Stimulated activated CD4-positive, alpha-beta T cell treated with anti-CD3 and anti-CD28 coated beads, Interleukin-12 subunit alpha, Interleukin-12 subunit beta, amount 100 ng/mL, for 48 hours (primary cell): ENCODE results near the gene PCDHA5.
"Not testable (repeated sequence)": the region's sequence is repeated elsewhere in the genome, so short reads cannot be mapped to it uniquely, and the experiment has no call there.

Experiments
- DNase-seq, 3 donors: peaks; one replicate each; pipeline ENCODE4 v3.0.0-alpha.2; 2020; ENCODE audit warnings: low read depth in 2 of 3, low spot score in 1 of 3

The PCDHA5 gene

DNA sequence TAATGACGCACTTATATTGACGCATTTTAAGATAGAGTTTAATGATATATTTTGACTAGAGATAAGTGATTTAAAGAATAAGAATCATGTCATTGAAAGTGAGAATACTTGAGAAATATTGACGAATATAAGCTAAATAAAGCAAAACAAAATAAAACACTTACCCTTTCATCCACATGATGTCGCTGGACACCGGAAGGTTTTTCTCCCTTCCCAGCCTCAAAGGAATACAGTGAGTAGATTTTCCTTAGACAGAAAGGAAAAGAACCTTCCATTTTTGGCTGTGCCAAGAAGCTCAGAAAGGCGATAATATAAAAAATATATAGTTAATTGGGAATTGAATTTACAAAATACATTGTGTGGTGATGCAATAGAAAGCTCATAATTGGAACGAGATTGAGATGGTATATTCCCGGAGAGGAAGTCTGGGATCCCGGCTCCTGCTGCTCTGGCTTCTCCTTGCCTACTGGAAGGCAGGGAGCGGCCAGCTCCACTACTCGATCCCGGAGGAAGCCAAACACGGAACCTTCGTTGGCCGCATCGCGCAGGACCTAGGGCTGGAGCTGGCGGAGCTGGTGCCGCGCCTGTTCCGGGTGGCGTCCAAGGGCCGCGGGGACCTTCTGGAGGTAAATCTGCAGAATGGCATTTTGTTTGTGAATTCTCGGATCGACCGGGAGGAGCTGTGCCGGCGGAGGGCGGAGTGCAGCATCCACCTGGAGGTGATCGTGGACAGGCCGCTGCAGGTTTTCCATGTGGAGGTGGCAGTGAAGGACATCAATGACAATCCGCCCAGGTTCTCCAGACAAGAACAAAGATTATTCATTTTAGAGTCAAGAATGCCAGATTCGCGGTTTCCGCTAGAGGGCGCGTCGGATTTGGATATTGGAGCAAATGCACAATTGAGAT, at the start of gene PCDHA5:
TSS of gene PCDHA5 (plus strand) at position 239 of the 906 bp plus-strand sequence.
- DNase-seq, result peak in 2 of 3 donors; percentile 15 to 34

DNA sequence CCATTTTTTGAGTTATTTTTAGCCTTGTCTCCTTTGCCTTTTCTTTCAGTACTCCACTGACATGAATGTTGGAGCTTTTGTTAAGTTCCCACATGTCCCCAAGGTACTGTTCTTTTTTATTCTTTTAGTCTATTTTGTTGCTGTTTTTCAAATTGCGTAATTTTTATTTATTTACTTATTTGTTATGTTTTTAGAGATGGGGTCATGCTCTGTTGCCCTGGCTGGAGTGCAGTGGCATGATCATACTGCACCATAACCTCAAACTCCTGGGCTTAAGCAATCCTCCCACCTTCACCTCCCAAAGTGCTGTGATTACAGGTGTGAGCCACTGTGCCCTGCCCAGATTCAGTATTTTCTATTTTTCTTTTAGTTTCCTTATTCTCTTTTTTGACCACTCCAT, 40.9 kb upstream of the PCDHA5 start:
- no peak for DNase-seq

DNA sequence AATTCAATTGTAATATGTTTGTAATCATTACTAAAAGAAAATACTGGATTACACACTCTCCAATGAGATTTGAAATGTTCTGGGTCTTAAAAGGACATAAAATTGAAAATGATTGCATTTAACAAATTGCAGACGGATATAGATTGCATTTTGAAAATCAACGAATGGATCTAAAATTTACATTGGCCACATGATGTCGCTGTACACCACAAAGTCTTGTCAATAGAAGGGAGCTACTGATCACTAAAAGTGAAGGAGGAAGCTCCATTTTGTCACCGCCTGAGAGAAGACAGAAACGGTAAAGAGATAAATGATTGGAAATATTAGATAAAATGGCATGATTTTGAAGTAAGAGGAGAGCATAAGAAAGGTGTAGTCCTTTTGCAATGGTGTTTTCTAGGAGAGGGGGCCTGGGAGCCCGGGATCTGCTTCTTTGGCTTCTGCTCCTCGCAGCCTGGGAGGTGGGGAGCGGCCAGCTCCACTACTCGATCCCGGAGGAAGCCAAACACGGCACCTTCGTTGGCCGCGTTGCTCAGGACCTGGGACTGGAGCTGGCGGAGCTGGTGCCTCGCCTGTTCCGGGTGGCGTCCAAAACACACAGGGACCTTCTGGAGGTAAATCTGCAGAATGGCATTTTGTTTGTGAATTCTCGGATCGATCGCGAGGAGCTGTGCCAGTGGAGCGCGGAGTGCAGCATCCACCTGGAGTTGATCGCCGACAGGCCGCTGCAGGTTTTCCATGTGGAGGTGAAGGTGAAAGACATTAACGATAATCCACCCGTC, 35.3 kb upstream of the PCDHA5 start, which contains the start of gene PCDHA1:
TSS of gene PCDHA1 (plus strand) at position 236 of the 782 bp plus-strand sequence.
- DNase-seq, result no peak

DNA sequence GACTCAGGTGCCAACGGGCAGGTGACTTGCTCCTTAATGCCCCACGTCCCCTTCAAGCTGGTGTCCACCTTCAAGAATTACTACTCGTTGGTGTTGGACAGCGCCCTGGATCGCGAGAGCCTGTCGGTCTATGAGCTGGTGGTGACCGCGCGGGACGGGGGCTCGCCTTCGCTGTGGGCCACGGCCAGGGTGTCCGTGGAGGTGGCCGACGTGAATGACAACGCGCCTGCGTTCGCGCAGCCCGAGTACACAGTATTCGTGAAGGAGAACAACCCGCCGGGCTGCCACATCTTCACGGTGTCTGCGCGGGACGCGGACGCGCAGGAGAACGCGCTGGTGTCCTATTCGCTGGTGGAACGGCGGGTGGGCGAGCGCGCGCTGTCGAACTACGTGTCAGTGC, 34.0 kb upstream of the PCDHA5 start:
- not testable (repeated sequence) for DNase-seq

DNA sequence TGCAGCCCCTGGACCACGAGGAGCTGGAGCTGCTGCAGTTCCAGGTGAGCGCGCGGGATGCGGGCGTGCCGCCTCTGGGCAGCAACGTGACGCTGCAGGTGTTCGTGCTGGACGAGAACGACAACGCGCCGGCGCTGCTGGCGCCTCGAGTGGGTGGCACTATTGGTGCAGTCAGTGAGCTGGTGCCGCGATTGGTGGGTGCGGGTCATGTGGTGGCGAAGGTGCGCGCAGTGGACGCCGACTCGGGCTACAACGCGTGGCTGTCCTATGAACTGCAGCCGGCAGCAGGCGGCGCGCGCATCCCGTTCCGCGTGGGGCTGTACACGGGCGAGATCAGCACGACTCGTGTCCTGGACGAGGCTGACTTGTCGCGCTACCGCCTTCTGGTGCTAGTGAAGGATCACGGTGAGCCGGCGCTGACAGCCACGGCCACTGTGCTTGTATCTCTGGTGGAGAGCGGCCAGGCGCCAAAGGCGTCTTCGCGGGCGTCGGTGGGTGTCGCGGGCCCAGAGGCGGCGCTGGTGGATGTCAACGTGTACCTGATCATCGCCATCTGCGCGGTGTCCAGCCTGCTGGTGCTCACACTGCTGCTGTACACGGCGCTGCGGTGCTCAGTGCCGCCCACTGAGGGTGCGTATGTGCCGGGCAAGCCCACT, 33.4 kb upstream of the PCDHA5 start:
- not testable (repeated sequence) for DNase-seq

DNA sequence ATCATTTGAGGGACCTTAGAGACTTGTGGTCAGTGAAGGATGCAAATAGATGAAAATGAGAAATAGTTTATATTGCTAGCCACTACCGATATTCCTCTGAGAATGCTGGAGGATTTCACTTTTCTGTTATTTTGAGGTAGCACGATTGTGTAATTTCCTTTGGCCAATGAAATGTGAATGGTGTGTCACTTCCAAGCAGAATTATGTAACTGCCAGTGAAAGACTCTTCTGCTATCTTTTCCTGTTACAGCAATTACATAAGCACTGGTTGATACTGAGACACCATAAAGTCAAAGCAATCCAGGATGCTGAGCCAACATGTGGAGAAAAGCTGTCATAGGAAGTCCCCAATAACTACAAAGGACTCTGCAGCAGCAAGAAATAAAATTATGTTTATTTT, 30.3 kb upstream of the PCDHA5 start:
- DNase-seq, result no peak

DNA sequence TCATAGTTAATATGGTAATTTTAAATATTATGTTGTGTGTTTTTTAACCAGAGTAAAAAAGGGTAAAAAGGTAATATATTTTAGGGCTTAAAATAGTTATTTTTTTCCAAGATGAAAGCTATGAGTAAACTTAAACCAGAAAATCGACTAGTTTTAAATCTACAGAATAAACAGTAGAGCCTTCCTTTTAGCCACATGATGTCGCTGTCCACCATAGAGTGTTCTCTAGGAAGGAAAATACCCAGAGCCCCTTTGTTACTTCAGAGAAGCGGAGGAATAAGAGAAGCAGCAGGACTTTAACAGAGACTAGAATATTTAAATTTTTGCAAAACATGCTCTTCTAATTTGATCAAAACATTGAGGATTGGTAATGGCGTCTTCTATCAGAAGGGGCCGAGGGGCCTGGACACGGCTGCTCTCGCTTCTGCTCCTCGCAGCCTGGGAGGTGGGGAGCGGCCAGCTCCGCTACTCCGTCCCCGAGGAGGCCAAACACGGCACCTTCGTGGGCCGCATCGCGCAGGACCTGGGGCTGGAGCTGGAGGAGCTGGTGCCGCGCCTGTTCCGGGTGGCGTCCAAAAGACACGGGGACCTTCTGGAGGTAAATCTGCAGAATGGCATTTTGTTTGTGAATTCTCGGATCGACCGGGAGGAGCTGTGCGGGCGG, 26.7 kb upstream of the PCDHA5 start, which contains the start of gene PCDHA2:
TSS of gene PCDHA2 (plus strand) at position 258 of the 664 bp plus-strand sequence.
- no peak for DNase-seq

DNA sequence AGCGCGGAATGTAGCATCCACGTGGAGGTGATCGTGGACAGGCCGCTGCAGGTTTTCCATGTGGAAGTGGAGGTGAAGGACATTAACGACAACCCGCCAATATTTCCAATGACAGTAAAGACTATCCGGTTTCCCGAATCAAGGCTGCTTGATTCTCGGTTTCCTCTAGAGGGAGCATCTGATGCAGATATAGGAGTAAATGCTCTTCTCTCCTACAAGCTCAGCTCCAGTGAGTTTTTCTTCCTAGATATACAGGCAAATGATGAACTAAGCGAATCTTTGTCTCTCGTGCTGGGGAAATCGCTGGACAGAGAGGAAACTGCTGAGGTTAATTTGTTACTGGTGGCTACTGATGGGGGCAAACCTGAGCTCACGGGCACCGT, 26.2 kb upstream of the PCDHA5 start:
- no peak for DNase-seq

DNA sequence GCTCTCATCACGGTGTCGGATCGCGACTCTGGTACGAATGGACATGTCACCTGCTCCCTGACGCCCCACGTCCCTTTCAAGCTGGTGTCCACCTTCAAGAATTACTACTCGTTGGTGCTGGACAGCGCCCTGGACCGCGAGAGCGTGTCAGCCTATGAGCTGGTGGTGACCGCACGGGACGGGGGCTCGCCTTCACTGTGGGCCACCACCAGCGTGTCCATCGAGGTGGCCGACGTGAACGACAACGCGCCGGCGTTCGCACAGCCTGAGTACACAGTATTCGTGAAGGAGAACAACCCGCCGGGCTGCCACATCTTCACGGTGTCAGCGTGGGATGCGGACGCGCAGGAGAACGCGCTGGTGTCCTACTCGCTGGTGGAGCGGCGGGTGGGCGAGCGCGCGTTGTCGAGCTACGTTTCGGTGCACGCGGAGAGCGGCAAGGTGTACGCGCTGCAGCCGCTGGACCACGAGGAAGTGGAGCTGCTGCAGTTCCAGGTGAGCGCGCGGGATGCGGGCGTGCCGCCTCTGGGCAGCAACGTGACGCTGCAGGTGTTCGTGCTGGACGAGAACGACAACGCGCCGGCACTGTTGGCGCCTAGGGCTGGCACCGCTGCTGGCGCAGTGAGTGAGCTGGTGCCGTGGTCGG, 25.2 kb upstream of the PCDHA5 start:
- not testable (repeated sequence) for DNase-seq

DNA sequence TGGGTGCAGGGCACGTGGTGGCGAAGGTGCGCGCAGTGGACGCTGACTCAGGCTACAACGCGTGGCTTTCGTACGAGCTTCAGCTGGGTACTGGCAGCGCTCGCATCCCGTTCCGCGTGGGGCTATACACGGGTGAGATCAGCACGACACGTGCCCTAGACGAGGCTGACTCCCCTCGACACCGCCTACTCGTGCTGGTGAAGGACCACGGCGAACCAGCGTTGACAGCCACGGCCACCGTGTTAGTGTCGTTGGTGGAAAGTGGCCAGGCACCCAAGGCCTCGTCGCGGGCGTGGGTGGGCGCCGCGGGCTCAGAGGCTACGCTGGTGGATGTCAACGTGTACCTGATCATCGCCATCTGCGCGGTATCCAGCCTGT, 24.7 kb upstream of the PCDHA5 start:
- no peak for DNase-seq

DNA sequence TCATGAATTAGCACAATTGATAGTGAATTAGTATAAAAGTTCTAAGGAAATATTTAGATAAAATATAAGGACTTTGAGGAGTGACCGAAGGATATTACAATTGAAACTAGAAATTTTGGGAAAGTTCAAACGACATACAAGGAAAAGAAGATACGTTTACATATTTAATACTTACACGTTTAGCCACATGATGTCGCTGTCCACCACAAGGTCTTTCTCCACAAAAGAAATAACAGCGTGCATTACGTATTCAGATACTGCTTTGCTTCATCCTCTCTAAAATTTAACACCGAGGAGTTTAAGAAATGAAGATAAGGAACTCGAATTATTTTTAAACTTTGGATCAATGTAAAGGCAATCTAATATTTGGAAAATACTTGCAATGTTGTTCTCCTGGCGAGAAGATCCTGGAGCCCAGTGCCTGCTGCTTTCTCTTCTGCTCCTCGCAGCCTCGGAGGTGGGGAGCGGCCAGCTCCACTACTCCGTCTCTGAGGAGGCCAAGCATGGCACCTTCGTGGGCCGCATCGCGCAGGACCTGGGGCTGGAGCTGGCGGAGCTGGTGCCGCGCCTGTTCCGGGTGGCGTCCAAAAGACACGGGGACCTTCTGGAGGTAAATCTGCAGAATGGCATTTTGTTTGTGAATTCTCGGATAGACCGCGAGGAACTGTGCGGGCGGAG, 20.5 kb upstream of the PCDHA5 start, which contains the start of gene PCDHA3:
TSS of gene PCDHA3 (plus strand) at position 242 of the 678 bp plus-strand sequence.
- DNase-seq, result no peak

DNA sequence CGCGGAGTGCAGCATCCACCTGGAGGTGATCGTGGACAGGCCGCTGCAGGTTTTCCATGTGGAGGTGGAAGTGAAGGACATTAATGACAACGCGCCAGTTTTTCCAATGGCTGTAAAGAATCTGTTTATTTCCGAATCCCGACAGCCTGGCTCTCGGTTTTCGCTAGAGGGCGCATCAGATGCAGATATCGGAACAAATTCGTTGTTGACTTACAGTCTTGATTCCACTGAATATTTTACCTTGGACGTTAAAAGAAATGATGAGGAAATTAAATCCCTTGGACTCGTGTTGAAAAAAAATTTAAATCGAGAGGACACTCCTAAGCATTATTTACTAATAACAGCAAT, 19.9 kb upstream of the PCDHA5 start:
- DNase-seq, result no peak

DNA sequence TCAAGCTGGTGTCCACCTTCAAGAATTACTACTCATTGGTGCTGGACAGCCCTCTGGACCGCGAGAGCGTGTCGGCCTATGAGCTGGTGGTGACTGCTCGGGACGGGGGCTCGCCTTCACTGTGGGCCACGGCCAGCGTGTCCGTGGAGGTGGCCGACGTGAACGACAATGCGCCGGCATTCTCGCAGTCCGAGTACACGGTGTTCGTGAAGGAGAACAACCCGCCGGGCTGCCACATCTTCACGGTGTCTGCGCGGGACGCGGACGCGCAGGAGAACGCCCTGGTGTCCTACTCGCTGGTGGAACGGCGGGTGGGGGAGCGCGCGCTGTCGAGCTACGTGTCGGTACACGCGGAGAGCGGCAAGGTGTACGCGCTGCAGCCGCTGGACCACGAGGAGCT, 19.0 kb upstream of the PCDHA5 start:
- DNase-seq, result not testable (repeated sequence)

DNA sequence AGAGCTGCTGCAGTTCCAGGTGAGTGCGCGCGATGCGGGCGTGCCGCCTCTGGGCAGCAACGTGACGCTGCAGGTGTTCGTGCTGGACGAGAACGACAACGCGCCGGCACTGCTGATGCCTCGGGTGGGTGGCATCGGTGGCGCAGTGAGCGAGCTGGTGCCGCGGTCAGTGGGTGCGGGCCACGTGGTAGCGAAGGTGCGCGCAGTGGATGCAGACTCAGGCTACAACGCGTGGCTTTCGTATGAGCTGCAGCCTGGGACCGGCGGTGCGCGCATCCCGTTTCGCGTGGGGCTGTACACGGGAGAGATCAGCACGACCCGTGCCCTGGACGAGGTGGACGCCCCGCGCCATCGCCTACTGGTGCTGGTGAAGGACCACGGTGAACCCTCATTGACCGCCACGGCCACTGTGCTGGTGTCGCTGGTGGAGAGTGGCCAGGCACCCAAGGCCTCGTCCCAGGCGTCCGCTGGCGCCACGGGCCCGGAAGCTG, 18.6 kb upstream of the PCDHA5 start:
- DNase-seq, result no peak

DNA sequence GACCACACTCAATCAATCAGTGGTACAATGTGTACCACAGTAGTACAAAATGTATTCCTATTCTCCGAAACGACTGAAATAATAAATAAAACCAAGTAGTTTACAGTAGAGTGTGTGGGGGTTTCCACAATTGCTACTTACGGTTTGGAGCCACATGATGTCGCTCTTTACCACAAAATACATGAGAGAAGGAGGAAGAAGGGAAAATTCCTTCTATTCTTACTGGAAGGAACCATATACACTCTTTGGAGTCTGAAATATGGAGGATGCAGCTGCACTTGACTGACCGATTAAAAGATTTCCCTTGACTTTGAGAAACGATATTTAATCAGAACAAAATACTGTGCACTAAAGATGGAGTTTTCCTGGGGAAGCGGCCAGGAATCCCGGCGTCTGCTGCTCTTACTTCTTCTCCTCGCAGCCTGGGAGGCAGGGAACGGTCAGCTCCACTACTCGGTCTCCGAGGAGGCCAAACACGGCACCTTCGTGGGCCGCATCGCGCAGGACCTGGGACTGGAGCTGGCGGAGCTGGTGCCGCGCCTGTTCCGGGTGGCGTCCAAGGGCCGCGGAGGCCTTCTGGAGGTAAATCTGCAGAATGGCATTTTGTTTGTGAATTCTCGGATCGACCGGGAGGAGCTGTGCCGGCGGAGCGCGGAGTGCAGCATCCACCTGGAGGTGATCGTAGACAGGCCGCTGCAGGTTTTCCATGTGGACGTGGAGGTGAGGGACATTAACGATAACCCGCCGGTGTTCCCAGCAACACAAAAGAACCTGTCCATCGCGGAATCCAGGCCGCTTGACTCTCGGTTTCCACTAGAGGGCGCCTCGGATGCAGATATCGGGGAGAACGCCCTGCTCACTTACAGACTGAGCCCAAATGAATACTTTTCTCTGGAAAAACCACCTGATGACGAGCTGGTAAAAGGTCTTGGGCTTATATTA, 14.3 kb upstream of the PCDHA5 start, which contains the start of gene PCDHA4:
TSS of gene PCDHA4 (plus strand) at position 235 of the 942 bp plus-strand sequence.
- DNase-seq, result no peak

DNA sequence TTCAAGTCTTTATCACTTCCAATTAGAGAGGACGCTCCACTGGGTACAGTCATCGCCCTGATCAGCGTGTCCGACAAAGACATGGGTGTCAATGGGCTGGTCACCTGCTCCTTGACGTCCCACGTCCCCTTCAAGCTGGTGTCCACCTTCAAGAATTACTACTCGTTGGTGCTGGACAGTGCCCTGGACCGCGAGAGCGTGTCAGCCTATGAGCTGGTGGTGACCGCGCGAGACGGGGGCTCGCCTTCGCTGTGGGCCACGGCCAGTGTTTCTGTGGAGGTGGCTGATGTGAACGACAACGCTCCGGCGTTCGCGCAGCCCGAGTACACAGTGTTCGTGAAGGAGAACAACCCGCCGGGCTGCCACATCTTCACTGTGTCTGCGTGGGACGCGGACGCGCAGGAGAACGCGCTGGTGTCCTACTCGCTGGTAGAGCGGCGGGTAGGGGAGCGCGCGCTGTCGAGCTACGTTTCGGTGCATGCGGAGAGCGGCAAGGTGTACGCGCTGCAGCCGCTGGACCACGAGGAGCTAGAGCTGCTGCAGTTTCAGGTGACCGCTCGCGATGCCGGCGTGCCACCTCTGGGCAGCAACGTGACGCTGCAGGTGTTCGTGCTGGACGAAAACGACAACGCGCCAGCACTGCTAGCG, 13.0 kb upstream of the PCDHA5 start:
- DNase-seq, result not testable (repeated sequence)

DNA sequence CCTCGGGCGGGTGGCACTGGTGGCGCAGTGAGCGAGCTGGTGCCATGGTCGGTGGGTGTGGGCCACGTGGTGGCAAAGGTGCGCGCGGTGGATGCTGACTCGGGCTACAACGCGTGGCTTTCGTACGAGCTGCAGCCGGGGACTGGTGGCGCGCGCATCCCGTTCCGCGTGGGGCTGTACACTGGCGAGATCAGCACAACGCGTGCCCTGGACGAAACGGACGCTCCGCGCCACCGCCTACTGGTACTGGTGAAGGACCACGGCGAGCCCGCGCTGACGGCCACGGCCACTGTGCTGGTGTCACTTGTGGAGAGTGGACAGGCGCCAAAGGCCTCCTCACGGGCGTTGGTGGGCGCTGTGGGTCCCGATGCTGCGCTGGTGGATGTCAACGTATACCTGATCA, 12.5 kb upstream of the PCDHA5 start:
- DNase-seq, result no peak

DNA sequence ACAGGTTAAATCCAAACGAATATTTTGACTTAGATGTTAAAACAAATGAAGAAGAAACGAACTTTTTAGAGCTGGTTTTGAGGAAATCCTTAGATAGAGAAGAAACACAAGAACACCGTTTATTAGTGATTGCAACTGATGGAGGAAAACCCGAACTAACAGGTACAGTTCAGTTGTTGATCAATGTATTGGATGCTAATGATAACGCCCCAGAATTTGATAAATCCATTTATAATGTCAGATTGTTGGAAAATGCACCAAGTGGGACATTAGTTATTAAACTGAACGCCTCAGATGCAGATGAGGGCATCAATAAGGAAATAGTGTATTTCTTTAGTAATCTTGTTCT, 842 bp downstream of the PCDHA5 start:
- no peak for DNase-seq
